Endothelial cell of umbilical vein (primary cell): ENCODE measurements around the gene KIRREL1. TPM values are rescaled to one million over a fixed set of nuclear protein-coding genes. Genes with fewer than 3 reads are reported as not detected.

Experiments
- BruUV-seq: library from RNA; stranded (reverse); fragments of 400-500 nt; replicated peaks from 2 replicates; lab custom pipeline; 2021; lab: Mats Ljungman, UMichigan
- CTCF ChIA-PET: fragments of 300-600, 350-600 bp; sonication (Branson Sonifier 250); formaldehyde crosslinking; loops from one replicate; lab custom pipeline; 2021; ENCODE audit warnings: antibody characterized with exemption, inconsistent platforms; lab: Charles Lee
- POLR2A ChIA-PET: fragments of 300-600, 350-600 bp; sonication (Branson Sonifier 250); formaldehyde crosslinking; loops from one replicate; lab custom pipeline; 2021; ENCODE audit warnings: antibody characterized with exemption, inconsistent platforms; lab: Charles Lee
- DNase-seq: peaks from one replicate; pipeline ENCODE4 v3.0.0-alpha.2; 2011; ENCODE audit warnings: low read depth, low spot score
- FAIRE-seq: peaks from 2 replicates; lab custom pipeline; 2011; peaks lifted over from hg19 to GRCh38; lab: Jason Lieb, UNC
- H2AFZ ChIP-seq: 2 replicates; pipeline ENCODE4 v1.6.0; 2012; ENCODE audit warnings: low read depth, low read length, control low read depth, inconsistent platforms
- H3K27ac ChIP-seq: 2 replicates; pipeline ENCODE4 v1.5.1; 2011; ENCODE audit warnings: low read depth, mild to moderate bottlenecking, control low read depth, low read length, moderate library complexity; ENCODE audit not compliant: insufficient read depth
- H3K27me3 ChIP-seq, 2 experiments: 2 replicates each; pipeline versions ENCODE4 v1.6.0 to v1.6.1; 2011; ENCODE audit warnings: low read length in 2 of 2, mixed read lengths in 1 of 2; ENCODE audit not compliant: control insufficient read depth in 2 of 2, insufficient read depth in 2 of 2
- H3K36me3 ChIP-seq, 2 experiments: 2 replicates in 1 of 2; 3 replicates in 1 of 2; pipeline ENCODE4 v1.5.1; 2011; ENCODE audit warnings: low read length in 2 of 2, mild to moderate bottlenecking in 1 of 2, moderate library complexity in 1 of 2; ENCODE audit not compliant: control insufficient read depth in 2 of 2, insufficient read depth in 2 of 2; ENCODE audit errors: extremely low read depth in 1 of 2
- H3K4me1 ChIP-seq: 3 replicates; pipeline ENCODE4 v1.5.1; 2011; ENCODE audit warnings: mild to moderate bottlenecking, low read length; ENCODE audit not compliant: control insufficient read depth, insufficient read depth; ENCODE audit errors: extremely low read depth
- H3K4me2 ChIP-seq: 2 replicates; pipeline ENCODE4 v1.6.1; 2011; ENCODE audit warnings: low read length, control low read depth, mixed read lengths; ENCODE audit not compliant: insufficient read depth
- H3K4me3 ChIP-seq, 3 experiments: fragments of 200-600 bp in 1 of 3; sonication (generic), shearing (Covaris generic) in 1 of 3; replicated peaks in 1 of 3; 2 replicates each; pipeline ENCODE4 v1.5.1; 2011 to 2016; ENCODE audit warnings: control low read depth in 3 of 3, low read length in 3 of 3, mild to moderate bottlenecking in 2 of 3, inconsistent platforms in 1 of 3, low read depth in 1 of 3, moderate library complexity in 1 of 3; ENCODE audit not compliant: insufficient read depth in 1 of 3
- H3K79me2 ChIP-seq: 2 replicates; pipeline ENCODE4 v1.6.0; 2012; ENCODE audit warnings: low read length, inconsistent platforms; ENCODE audit not compliant: control insufficient read depth, insufficient read depth
- H3K9ac ChIP-seq: replicated peaks from 2 replicates; pipeline ENCODE3; 2011; ENCODE audit warnings: low read length, control low read depth; ENCODE audit not compliant: insufficient read depth; ENCODE audit errors: extremely low read depth
- H3K9me1 ChIP-seq: replicated peaks from 3 replicates; pipeline ENCODE4 v1.6.0; 2011; ENCODE audit warnings: mild to moderate bottlenecking, low read length; ENCODE audit not compliant: control insufficient read depth, insufficient read depth; ENCODE audit errors: extremely low read depth
- H3K9me3 ChIP-seq: replicated peaks from 2 replicates; pipeline ENCODE4 v1.5.1; 2012; ENCODE audit warnings: low read length, inconsistent platforms; ENCODE audit not compliant: control insufficient read depth, insufficient read depth
- H4K20me1 ChIP-seq: replicated peaks from 2 replicates; pipeline ENCODE3; 2011; ENCODE audit warnings: mild to moderate bottlenecking, low read length; ENCODE audit not compliant: control insufficient read depth, insufficient read depth; ENCODE audit errors: extremely low read depth
- EZH2 ChIP-seq: IDR thresholded peaks from 2 replicates; pipeline ENCODE4 v1.6.1; 2012; ENCODE audit warnings: borderline replicate concordance, low read depth, mild to moderate bottlenecking, moderate library complexity, low read length, inconsistent platforms; ENCODE audit not compliant: severe bottlenecking
- FOS ChIP-seq: IDR thresholded peaks from 2 replicates; pipeline ENCODE4 v1.6.1; 2011; ENCODE audit warnings: mild to moderate bottlenecking, low read length, moderate library complexity, borderline replicate concordance; ENCODE audit not compliant: insufficient read depth
- POLR2A ChIP-seq: IDR thresholded peaks from 2 replicates; pipeline ENCODE4 v1.6.1; 2012; ENCODE audit warnings: low read depth, mild to moderate bottlenecking, control low read depth, low read length
- dilution Hi-C: fragments of 300-500 bp; cut with MboI; formaldehyde crosslinking; loops from one replicate; pipeline ENCODE4 v1.15.0; 2019; ENCODE audit warnings: low sequenced_read_pairs; ENCODE audit not compliant: extremely low pct_ligation_motif_present
- intact Hi-C: fragments of 100-400 bp; cut with micrococcal nuclease; formaldehyde crosslinking; loops from one replicate; pipeline ENCODE4 v1.10.0; 2022
- polyA plus RNA-seq, 4 experiments: library from polyadenylated mRNA; depleted of rRNA in 3 of 4; stranded (reverse) in 3 of 4; unstranded in 1 of 4; fragments of >200 nt; gene quantifications; 2 replicates each; pipeline versions ENCODE4 v1.2.1 to v1.2.3, GENCODE V29; 2011 to 2012; ENCODE audit warnings: missing spikeins in 1 of 4
- total RNA-seq: library from RNA; stranded (reverse); gene quantifications from 2 replicates; pipeline ENCODE4 v1.2.3, GENCODE V29; 2021
- TF ChIP-seq, protein P1 (sequence below): IDR thresholded peaks from 2 replicates; pipeline ENCODE4 v1.6.1; 2011; ENCODE audit not compliant: insufficient read depth, insufficient read length
- TF ChIP-seq, protein P2 (sequence below), 2 donors: IDR thresholded peaks; 1 replicate in 1 of 2; 2 replicates in 1 of 2; pipeline ENCODE4 v1.5.1; 2011; ENCODE audit warnings: low read length in 2 of 2, mild to moderate bottlenecking in 2 of 2, moderate library complexity in 2 of 2, control low read depth in 1 of 2, inconsistent platforms in 1 of 2, low read depth in 1 of 2; ENCODE audit not compliant: insufficient read depth in 1 of 2; ENCODE audit errors: extremely low read depth in 1 of 2

Gene KIRREL1
- total and polyA plus RNA-seq, 2 donors (not counting 3 experiments of a cell fraction or from before 2014, with no cell fraction given), result 35.6 to 57.6 TPM

DNA sequence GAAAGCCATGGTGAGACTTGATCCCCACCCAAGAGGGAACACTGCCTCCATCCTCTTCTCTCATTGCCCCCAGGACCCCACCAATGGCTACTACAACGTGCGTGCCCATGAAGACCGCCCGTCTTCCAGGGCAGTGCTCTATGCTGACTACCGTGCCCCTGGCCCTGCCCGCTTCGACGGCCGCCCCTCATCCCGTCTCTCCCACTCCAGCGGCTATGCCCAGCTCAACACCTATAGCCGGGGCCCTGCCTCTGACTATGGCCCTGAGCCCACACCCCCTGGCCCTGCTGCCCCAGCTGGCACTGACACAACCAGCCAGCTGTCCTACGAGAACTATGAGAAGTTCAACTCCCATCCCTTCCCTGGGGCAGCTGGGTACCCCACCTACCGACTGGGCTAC, 101.1 kb downstream of the KIRREL1 start:
- Histone ChIP-seq H3K36me3 (peaks cover 4 to 44% of the 10 kb centered on the region in 2 experiments), H3K9me1 (no peaks in the 10 kb centered on the region), H2AFZ (no peak overlapping the region), H3K9ac (no peak overlapping the region), H4K20me1 (no peaks in the 10 kb centered on the region), H3K4me2 (no peak overlapping the region), H3K27me3 (no peaks in the 10 kb centered on the region), H3K4me3 (no peak overlapping the region), H3K9me3 (no peaks in the 10 kb centered on the region), H3K27ac (no peak overlapping the region), H3K4me1 (no peaks in the 10 kb centered on the region), H3K79me2 (no peaks in the 10 kb centered on the region)
- intact Hi-C loops (no loop called here), dilution Hi-C loops (no loop called here)
- FAIRE-seq (no peak), DNase-seq (no peak)
- no TSS peak for BruUV-seq
- POLR2A ChIA-PET, result no interaction called here
- CTCF ChIA-PET, result interaction anchor here (0.9 to 4.5 kb wide), 7 partner anchors 11 to 977 kb away, joined by 4 to 68 read pairs (median 36); partner anchors contain the start of gene KIRREL1
- TF ChIP-seq POLR2A (no peak), FOS (no peak), EZH2 (no peak)
- TF ChIP-seq, protein P1, sequence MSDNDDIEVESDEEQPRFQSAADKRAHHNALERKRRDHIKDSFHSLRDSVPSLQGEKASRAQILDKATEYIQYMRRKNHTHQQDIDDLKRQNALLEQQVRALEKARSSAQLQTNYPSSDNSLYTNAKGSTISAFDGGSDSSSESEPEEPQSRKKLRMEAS, result no peak
- TF ChIP-seq, protein P2, sequence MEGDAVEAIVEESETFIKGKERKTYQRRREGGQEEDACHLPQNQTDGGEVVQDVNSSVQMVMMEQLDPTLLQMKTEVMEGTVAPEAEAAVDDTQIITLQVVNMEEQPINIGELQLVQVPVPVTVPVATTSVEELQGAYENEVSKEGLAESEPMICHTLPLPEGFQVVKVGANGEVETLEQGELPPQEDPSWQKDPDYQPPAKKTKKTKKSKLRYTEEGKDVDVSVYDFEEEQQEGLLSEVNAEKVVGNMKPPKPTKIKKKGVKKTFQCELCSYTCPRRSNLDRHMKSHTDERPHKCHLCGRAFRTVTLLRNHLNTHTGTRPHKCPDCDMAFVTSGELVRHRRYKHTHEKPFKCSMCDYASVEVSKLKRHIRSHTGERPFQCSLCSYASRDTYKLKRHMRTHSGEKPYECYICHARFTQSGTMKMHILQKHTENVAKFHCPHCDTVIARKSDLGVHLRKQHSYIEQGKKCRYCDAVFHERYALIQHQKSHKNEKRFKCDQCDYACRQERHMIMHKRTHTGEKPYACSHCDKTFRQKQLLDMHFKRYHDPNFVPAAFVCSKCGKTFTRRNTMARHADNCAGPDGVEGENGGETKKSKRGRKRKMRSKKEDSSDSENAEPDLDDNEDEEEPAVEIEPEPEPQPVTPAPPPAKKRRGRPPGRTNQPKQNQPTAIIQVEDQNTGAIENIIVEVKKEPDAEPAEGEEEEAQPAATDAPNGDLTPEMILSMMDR (IDR thresholded peaks at IDR 0.05; ENCODE audit: extremely low read depth in 1 of 2, insufficient read depth in 1 of 2, low read depth in 1 of 2, low read length in 2 of 2), result no peak
